Activated CD4-positive, alpha-beta T cell treated with anti-CD3 and anti-CD28 coated beads for 1 hour (primary cell): Measurements from ENCODE around the gene PSKH1.
"Not testable (repeated sequence)": the region's sequence is repeated elsewhere in the genome, so short reads cannot be mapped to it uniquely, and the experiment has no call there.

Experiments
- DNase-seq: peaks from one replicate; pipeline ENCODE4 v3.0.0-alpha.2; 2020

The PSKH1 gene

GRCh38 chr16:67927131-67927941, 34.3 kb downstream of the PSKH1 start:
- no peak for DNase-seq

DNA sequence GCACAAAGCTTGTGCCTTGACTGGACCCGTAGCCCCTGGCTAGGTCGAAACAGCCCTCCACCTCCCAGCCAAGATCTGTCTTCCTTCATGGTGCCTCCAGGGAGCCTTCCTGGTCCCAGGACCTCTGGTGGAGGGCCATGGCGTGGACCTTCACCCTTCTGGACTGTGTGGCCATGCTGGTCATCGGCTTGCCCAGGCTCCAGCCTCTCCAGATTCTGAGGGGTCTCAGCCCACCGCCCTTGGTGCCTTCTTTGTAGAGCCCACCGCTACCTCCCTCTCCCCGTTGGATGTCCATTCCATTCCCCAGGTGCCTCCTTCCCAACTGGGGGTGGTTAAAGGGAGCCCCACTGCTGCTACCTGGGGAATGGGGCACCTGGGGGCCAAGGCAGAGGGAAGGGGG, 35.1 kb downstream of the PSKH1 start:
- no peak for DNase-seq

DNA sequence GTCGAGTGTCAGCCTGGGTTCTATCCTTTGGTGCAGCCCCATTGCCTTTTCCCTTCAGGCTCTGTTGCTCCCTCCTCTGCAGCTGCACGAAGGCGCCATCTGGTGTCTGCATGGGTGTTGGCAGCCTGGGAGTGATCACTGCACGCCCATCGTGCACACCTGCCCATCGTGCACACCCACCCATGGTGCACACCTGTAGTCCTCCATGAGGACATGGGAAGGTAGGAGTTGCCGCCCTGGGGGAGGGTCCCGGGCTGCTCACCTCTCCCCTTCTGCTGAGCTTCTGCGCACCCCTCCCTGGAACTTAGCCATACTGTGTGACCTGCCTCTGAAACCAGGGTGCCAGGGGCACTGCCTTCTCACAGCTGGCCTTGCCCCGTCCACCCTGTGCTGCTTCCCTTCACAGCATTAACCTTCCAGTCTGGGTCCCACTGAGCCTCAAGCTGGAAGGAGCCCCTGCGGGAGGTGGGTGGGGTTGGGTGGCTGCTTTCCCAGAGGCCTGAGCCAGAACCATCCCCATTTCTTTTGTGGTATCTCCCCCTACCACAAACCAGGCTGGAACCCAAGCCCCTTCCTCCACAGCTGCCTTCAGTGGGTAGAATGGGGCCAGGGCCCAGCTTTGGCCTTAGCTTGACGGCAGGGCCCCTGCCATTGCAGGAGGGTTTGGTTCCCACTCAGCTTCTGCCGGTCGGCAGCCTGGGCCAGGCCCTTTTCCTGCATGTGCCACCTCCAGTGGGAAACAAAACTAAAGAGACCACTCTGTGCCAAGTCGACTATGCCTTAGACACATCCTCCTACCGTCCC, 35.7 kb downstream of the PSKH1 start:
- DNase-seq: peak; percentile 67

- DNase-seq: no peak
Measured at GRCh38 chr16:67930191-67930590, 37.1 kb downstream of the PSKH1 start.

DNA sequence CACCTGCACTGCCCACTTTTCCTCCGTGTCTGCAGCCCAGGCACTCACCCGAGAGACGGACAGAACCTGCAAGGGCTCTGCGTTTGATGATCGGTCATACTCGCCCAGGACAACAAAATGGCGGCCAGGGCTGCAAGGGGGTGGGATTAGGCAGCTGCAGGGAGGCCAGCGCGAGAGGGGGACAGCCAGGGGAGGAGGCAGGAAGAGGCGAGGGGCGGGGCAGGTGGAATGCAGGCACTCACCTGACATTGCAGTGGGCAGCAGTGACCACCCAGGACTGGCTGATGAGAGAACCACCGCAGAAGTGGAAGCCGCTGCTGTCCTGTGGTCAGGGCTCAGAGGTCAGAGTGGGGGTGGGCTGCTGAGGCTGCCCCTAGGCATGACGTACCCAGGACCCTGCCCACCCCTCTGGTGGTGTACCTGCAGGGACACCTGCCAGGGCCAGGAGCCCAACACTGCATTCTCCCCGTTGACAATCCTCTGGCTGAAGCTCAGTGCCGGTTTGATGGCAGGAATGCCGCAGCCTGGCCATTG, 37.7 kb downstream of the PSKH1 start:
- DNase-seq: no peak

- no peak for DNase-seq
Measured at GRCh38 chr16:67931712-67932461, 38.8 kb downstream of the PSKH1 start, which contains the start of gene CTRL. Gene CTRL, minus strand, starts transcription at chr16:67931862. Its CDS starts 10 bp downstream, at chr16:67931852.

GRCh38 chr16:67932462-67932840, 39.4 kb downstream of the PSKH1 start:
- DNase-seq: no peak

GRCh38 chr16:67933805-67934204, 40.8 kb downstream of the PSKH1 start:
- no peak for DNase-seq

GRCh38 chr16:67934306-67935100, 41.4 kb downstream of the PSKH1 start:
- DNase-seq: no peak

GRCh38 chr16:67935101-67935401, 42.0 kb downstream of the PSKH1 start:
- no peak for DNase-seq

GRCh38 chr16:67935402-67936123, 42.5 kb downstream of the PSKH1 start:
- DNase-seq: peak; percentile 88

DNA sequence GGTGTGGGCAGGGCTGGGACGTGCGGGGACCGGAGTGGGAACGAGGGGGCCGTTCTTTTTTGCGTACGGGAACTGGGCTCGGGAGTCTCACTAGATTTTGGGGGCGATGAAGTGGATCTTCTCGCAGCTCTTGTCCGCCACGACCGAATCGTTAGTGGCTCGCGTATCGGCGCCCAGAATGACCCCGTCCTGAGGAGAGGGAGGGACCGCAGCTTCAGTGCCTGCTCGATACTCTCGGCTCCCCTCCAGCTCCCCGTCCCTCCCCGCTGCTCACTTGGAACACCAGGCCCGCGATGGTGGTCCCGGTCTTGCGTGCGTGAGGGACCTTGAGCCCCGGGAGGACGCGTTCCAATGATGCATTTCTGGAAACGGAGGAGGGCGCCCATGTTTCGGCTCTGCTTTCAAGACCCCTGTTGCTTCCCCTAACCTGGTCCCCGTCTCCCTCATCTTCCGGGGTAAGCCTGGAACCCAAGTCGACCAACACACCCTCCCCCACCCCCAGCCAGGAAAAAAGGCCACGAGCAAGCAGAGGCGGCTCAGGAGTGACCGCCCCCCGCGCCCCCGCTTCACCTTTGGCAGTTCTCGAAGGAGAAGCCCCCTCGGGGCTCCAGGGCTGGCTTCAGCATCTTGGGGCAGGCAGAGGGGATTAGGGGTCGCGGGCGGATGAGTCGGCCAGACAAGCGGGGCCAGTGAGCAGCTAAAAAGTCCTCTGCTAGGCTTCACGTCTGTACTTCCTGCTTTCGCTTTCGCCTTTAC, 43.2 kb downstream of the PSKH1 start, which contains the start of gene PSMB10:
Gene PSMB10, minus strand, starts transcription at position 727 of the 756 bp plus-strand sequence. Its CDS starts 101 bp downstream, at position 626.
- no peak for DNase-seq

DNA sequence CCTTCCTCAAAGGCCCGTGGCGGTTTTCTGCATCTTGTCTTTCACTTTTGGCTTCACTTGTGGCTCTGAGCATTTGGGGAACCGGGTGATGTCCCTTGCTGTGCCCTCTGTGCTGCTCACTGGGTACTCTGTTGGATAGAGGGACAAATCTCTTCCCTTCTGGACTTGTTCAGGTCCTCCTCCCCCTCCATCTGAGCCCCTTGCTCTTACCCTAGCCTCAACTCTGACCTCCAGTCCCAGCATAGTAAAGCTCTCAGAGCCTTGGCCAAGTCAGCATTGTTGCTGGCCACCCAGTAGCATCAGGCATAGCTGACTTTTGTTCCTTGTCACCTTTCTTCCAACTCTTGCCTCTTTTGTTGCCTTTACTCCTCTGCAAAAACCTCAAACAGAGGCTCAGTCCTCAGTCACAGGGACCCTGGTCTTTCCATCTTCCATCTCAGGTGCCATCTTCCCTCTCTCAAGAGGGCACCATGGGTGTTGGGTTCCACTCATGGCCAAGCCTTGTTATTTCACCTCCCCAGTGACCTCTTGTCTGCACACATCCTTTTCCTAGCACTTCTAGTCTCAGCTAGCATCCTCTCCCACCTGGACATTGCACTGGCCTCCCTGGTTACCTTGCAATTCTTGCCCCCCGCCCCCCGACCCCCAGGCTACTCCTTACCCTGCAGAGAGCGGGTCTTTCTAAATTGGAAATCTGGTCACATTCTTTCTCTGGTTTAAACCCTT, 44.0 kb downstream of the PSKH1 start:
- peak; percentile 63 for DNase-seq

DNA sequence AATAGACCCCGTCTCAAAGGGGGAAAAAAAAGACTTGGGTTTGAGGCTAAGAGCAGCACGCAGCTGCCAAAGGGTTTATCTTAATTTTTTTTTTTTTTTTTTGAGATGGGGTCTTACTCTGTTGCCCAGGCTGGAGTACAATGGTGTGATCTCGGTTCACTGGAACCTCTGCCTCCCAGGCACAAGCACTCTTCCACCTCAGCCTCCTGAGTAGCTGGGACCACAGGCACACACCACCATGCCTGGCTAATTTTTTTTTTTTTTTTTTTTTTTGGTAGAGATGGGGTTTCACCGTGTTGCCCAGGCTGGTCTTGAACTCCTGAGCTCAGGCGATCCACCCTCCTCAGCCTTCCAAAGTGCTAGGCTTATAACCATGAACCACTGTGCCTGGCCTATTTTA, 44.7 kb downstream of the PSKH1 start:
- not testable (repeated sequence) for DNase-seq

GRCh38 chr16:67939507-67940445, 46.7 kb downstream of the PSKH1 start:
- no peak for DNase-seq

DNA sequence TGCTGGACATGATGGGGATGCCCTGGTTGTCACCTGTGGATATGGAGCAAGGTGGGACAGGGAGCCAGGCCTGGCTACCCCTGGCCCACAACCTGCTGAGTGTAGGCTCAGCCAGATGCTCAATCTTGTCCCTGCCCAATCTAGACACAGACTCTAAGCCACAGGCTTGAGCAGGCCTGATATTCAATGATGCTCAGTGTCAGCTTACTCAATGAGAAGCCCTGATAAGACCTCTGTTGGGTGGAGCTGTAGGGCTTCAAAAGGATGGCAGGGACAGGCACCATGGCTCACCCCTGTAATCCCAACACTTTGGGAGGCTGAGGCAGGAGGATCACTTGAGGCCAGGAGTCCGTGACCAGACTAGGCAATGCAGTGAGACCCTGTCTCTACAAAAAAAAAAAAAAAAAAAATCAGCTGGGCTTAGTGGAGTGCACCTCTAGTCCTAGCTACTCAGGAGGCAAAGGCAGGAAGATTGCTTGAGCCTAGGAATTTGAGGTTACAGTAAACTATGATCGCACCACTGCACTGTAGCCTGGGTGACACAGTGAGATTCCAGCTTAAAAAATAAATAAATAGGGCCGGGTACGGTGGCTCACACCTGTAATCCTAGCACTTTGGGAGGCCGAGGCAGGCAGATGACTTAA, 47.5 kb downstream of the PSKH1 start:
- DNase-seq: no peak

DNA sequence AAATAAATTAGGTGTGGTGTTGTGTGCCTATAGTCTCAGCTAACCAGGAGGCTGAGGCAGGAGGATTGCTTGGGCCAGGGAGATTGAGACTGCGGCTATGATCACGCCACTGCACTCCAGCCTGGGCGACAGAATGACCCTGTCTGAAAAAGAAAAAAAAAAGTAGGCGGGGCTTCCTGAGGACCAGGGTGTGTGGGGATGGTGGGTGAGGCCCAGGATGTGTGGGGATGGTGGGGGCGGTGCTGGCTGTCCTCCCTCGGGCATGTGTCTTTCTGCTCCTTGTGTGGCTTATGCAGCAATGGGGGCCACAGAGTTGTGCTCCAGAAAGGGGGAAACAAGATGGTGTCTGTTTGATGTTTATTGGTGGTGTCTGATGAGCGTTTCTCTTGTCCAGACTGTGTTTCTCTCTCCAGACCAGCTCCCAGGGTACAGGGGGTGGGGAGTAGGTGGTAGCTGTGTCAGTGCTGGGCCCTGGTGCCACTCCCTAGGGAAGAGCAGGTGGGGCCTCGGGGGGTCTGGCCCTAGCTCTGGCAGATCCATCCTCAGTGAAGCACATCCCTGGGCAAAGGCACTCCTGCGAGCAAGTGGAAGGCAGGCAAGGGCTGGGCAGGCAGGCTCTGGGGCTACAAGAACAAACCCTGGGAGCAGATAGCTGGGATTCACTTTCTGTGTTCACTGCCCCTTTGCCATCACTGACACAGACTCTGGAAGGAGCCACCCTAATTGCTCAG, 48.6 kb downstream of the PSKH1 start:
- DNase-seq: no peak

DNA sequence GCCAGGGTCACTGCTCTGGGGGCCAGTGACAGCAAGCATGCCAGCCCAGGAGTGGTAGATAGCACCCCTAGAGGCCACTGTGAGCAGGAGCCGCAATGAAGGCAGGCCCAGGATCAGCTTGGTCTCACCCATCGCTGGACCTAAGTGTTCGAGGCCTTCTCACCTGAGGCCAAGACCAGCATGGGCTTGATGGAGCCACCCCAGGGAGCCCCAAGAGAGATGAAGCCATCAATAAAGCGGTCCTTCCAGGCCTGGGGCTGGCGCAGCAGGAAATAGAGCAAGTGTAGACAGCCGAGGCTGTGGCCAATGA, 49.1 kb downstream of the PSKH1 start:
- no peak for DNase-seq
